Melanocyte of skin (primary cell): ENCODE measurements around the gene GREB1. TPM values are rescaled to one million over a fixed set of nuclear protein-coding genes. Genes with fewer than 3 reads are reported as not detected.

Experiments used
- small RNA-seq, 2 donors: library from RNA; depleted of rRNA; stranded (forward); fragments of <200 nt; gene quantifications; one replicate each; pipeline ENCODE3, GENCODE V24; 2012
- total RNA-seq, 2 donors: library from RNA; depleted of rRNA; stranded (reverse); fragments of >200 nt; gene quantifications; 2 replicates each; pipeline ENCODE4 v1.2.3, GENCODE V29; 2012

GREB1 gene, protein sequence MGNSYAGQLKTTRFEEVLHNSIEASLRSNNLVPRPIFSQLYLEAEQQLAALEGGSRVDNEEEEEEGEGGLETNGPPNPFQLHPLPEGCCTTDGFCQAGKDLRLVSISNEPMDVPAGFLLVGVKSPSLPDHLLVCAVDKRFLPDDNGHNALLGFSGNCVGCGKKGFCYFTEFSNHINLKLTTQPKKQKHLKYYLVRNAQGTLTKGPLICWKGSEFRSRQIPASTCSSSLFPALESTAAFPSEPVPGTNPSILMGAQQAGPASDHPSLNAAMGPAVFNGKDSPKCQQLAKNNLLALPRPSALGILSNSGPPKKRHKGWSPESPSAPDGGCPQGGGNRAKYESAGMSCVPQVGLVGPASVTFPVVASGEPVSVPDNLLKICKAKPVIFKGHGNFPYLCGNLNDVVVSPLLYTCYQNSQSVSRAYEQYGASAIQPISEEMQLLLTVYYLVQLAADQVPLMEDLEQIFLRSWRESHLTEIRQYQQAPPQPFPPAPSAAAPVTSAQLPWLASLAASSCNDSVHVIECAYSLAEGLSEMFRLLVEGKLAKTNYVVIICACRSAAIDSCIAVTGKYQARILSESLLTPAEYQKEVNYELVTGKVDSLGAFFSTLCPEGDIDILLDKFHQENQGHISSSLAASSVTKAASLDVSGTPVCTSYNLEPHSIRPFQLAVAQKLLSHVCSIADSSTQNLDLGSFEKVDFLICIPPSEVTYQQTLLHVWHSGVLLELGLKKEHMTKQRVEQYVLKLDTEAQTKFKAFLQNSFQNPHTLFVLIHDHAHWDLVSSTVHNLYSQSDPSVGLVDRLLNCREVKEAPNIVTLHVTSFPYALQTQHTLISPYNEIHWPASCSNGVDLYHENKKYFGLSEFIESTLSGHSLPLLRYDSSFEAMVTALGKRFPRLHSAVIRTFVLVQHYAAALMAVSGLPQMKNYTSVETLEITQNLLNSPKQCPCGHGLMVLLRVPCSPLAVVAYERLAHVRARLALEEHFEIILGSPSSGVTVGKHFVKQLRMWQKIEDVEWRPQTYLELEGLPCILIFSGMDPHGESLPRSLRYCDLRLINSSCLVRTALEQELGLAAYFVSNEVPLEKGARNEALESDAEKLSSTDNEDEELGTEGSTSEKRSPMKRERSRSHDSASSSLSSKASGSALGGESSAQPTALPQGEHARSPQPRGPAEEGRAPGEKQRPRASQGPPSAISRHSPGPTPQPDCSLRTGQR (N-terminal part only)
- total RNA-seq: 10 to 100 TPM; 53.3 to 78.1 TPM

GRCh38 chr2:11533278-11534070 is at the start of gene GREB1:
GREB1 (plus strand) TSS chr2:11534045; CDS start chr2:11556615, 22,570 bp downstream.

DNA sequence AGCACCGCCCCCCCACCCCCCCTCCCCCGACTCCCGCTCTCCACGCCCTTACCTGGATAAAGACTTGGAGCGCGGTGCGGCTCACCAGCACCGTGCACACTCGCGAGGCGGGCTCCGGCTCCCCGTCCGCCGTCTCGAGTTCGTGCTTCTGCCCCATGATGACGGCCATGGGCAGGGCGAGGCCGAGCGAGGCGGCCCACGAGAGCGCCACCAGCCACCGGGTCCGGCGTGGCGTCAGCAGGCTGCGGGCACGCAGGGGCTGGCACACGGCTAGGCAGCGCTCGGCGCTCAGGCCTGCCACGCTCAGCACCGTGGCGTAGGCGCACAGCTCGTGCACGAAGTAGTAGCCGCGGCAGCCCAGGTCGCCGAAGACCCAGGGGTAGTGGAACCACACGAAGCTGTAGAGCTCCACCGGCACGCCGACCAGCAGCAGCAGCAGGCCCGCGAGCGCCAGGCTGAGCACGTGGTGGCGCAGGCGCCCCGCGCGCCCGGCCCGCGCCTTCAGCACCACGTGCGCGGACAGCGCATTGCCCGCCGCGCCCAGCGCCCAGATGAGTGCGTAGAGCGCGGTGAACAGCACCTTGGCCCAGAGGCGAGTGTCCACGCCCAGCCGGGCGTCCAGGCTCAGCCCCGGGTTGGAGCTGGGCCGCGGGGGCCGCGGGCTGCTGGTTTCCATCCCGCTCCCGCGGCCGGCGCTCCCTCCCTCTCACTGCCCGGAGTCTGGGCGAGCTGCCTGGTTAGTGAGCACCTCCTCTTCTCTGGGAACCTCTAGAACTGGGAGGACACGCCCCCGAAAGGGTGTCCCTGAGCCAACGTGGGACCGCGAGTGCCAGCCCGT is 135.8 kb downstream of the GREB1 start, which contains the start of gene NTSR2:
TSS of gene NTSR2 (minus strand) at position 742 of the 838 bp plus-strand sequence. CDS start at position 676, 66 bp downstream.

Small RNA genes within 50 kb of the gene (small RNA-seq; reads per million reads assigned to genes)
- gene MIR4429 (0 reads per million in 2 donors), gene RN7SL674P (0.12 to 0.21 reads per million in 2 donors), gene RNA5SP84 (0 reads per million in 2 donors), gene RNU2-13P (5.4 to 5.9 reads per million in 2 donors)

Other genes with a start within 250 kb of the GREB1 start
- gene ROCK2, start 189.4 kb upstream of the GREB1 start, total RNA-seq: 10 to 100 TPM; 18.6 to 22.3 TPM
- 10 to 100 TPM; 15.5 to 17.0 TPM for gene E2F6, start 67.9 kb upstream of the GREB1 start, total RNA-seq
- gene NTSR2, start 136.2 kb downstream of the GREB1 start, total RNA-seq: under 1 TPM in 1 of 2 donors, not detected in 1; 0.34 TPM
- 10 to 100 TPM; 58.6 to 91.2 TPM for gene LPIN1, start 212.6 kb downstream of the GREB1 start, total RNA-seq